SIG-M5 treated with dmso at 0.1 percent for 504 hours (cell line): ENCODE measurements around the gene SUPT3H.
A peak's percentile ranks its signal among the peaks of the same experiment; 100 is the strongest.

Experiments
- DNase-seq: peaks from one replicate; lab custom pipeline; 2025; ENCODE audit not compliant: unreplicated experiment; lab: John Stamatoyannopoulos, UW

SUPT3H gene

DNA sequence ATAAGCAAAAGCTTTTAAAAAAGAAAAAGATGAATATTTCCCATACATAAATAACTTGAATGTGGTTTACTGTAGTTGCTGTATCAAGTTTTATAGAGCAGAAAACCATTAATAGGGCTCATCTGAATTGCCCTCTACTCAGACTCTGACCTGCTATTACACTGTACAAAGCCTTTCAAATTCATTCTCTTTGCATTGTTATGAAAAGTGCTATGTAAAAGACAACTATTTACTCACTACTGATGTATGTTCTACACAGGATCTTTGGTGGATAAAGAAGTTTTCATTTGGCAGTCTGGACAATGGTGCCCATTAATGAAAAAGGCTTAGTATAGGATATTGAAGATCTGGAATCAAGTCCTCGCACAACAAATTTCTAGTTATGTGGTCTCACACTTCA is 248.7 kb downstream of the SUPT3H start:
- DNase-seq: no peak

DNA sequence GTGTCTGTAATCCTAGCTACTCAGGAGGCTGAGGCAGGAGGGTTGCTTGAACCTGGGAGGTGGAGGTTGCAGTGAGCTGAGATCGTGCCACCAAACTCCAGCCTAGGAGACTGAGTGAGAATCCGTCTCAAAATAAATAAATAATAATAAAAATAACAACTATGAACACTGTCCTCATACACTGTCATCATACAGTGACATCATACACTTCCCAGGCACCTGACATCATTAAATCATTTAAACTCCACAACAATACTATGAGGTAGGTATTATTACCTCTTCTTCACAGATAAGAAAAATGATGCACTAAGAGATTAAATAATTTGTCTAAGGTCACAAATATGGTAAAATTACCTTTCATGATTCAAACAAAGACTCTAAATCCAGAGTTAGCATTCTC is 250.5 kb downstream of the SUPT3H start:
- no peak for DNase-seq

DNA sequence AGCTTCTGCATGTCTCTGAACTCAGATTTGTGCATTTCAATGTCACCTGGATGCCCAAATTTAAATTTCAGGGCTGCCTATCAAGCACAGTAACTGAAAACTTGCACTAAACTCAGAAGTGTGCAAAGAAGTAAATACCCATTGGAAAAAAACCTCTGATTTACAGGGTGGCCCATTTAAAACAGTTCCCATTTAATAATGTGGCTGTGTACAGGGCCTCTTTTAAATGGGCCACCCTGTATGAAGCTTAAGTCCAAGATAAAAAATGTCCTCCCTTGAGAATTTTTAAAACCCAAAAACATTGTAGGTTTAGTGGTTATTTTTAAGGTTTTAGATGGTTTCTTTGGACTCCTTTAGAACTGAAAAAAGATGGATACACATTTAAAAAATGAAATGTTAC is 251.7 kb downstream of the SUPT3H start:
- DNase-seq: no peak

DNA sequence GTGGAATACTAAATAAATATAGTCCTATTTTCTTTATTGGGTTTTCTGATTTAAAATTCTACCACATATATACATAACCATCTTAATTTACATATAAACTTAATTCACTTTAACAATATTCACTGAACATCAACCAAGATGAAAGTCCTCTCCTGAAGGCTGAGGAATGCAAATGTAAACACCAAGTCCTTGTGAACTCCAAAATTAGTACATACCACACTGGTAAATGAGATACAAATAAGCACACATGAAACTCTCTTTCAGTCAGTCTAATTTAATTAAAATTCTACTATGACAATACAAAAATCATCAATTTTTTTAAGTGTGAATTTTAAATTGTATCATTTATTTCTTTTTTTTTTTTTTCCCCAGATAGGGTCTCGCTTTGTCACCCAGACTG is 254.7 kb downstream of the SUPT3H start:
- no peak for DNase-seq

DNA sequence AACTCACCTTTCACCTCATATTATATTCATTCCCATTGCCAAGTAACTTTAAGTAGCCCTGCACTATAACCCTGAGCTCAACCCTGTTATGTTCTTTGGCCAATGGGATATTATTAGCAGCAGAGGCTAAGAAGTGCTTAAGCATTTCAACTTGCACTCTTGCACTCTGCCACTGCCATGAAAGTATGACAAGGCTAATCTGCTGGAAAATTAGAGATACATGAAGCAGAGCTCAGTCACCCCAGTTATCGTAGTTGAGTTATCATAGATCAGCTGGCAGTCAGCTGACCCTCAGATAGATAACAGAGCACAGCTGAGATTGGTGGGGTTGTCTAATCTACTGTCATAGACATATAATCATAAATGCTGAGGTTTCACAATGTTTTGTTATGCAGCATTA is 259.0 kb downstream of the SUPT3H start:
- no peak for DNase-seq

DNA sequence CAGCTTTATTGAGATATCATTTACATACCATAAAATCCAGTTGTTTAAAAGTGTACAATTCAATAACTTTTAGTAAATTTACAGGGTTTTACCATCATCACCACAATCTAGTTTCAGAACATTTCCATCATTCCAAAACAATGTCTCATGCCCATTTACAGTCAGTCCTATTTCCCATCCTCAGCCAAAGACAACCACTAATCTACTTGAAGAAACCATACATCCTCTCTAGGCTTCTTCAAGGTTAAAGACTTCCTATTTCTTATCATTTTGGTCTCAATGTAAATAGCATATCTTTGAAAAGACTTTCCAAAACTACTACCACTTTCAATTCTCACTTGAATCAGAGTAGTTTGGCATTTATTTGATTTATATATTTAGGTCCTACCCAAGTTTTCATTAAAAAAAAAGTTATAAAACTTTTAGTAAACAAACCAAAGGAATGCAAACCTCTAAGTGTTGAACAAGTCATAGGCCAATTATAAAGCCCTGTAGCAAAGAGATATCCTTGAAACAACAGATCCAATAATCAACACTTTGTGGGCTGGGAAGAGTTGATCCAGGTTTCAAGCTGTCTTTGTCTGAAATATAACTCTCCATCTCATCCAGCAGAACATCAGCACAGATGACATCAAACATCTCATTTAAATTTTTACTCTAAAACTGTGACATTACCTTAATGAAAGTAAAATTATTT is 260.9 kb downstream of the SUPT3H start:
- DNase-seq: no peak

DNA sequence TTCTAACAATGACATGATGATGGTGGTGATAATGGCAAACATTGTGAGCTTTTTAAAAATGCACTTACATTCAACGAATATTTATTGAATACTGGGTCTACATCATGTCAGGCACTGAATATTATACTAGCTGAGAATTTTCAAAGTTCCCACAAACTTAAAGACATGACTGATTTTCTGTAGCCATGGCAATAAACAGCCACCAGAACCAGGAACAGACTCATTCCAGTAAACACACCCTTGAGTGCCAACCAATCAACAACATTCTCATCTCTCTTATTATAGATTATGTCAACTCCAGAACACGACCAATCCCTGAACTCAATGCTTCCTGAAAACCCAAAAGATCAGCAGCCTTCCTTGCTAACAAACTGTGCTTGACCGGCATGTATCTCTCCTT is 262.0 kb downstream of the SUPT3H start:
- DNase-seq: no peak

DNA sequence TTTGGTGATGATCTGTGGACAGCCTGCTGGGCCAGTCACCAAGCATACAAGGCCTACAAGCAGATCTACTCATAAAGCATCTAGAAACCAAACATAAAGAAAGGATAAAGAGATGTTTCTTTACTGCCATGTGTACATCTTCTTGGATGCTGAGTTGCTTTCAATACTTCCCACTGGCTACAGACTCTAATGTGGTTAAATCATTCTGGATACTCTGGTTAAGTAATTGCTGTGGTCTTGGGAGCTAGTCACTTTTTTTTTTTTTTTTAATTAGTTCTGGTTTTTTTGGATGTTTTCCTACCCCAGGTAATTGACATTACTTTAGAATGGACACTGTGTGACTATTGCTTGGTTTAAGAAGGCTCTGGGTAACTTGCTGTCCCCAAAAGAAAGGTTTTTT is 265.0 kb downstream of the SUPT3H start:
- DNase-seq: no peak

DNA sequence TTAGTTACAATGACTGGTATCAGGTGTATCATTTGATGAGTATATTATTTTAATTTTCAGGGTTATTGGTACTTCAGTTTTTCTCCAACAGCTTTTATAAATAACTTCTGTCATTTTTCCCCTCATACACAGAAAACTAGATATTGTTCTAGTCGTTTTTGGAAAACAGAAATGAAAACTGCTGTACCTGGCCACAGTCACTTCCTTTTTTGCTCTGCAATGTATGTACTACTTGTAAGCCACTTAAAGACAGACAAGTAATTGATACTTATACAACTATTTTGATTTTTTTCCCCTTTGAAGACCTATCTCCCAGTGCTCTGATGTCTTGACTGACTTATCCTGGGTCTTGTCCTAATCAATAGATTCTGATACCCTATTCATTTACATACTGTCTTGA is 268.2 kb downstream of the SUPT3H start:
- no peak for DNase-seq

DNA sequence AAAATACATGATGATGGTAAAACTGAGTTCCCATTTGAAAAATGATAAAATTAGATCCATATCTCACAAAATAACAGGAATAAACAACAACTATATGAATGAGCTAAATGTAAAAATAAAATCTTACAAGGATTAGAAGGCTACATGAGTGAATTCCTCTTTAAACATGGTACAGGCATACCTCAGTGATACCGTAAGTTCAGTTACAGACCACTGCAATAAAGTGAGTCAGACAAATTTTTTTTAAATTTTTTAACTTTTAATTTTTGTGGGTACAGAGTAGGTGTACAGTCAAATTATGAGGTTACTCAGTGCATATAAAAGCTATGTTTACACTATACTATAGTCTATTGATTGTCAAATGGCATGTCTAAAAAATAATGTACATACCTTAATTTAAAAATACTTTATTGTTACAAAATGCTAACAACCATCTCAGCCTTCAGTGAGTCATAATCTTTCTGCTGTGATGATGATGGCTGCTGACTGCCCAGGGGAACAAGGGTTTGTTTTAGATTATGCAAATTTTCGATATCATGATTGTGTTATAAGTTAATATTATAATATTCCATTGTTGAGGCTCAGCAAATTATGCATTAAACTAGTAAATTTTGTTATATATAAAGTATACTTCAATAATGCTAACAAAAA is 272.4 kb downstream of the SUPT3H start:
- no peak for DNase-seq

DNA sequence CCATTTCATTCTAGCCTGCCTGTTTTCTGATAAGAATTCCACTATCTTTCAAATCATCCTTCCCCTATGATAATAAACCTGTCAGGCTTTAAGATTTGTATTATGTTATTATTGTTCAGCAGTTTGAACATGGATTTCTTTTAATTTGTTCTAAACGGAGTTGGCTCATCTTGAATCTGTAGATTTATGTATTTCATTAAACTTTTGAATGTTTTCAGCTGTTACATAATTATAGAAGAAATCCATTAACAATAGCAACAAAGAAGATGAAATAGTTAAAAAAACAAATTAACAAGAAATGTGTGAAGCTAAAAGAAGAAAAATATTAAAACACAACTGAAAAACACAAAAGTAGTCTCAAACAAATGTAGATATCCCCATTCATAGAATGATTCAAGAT is 273.3 kb downstream of the SUPT3H start:
- no peak for DNase-seq

DNA sequence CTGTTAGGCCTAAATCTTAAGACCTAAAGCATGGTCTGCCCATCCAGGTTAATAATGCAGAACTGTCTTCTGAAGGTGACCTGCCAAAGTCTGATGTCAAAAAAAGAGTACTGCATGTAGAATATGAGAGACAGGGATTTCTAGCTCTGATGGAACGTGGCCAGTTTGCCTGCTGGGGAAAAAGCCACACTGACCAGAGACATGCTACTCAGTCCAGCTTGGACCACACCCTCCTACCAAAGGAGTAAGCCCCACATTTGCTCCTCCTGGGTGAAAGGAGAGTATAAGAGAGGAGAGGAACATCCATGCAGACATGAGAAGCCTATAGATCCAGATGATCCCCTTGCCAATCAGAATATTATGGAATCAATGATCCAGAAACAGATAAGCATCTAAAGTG is 279.5 kb downstream of the SUPT3H start:
- DNase-seq: no peak

DNA sequence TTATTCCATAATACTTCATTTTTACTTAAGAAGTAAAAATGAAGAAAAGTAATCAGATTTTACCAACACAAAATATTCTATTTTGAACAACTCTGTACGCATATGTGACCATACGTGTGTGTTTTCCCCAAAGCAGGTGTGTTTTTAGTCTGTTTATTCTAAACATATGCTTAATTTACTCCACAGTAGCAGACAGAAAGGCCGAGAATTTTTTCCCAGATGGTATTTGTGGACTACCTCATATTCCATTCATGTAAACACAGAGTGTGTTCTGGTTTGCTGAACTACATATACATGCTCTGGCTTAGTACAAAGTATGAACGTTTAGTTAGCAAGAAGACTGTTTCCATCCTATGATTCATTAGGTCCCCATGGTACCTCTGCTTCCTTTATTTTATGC is 282.9 kb downstream of the SUPT3H start:
- no peak for DNase-seq

DNA sequence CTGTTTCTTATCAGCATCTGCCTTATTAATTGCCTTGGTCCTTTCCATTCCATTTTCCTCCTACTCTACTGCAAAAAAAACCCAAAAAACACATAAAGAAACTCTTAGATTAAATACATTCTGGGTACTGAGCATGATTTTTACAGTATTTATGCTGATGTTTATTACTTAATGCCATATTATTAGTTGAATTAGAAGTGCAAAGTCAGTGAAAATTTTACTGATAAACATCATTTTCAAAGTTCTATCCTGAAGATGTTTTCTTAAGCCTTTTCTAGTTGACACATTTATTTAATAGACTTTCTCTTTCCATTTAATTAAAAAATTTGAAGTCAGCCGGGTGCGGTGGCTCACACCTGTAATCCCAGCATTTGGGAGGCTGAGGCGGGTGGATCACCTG is 285.6 kb downstream of the SUPT3H start:
- no peak for DNase-seq

DNA sequence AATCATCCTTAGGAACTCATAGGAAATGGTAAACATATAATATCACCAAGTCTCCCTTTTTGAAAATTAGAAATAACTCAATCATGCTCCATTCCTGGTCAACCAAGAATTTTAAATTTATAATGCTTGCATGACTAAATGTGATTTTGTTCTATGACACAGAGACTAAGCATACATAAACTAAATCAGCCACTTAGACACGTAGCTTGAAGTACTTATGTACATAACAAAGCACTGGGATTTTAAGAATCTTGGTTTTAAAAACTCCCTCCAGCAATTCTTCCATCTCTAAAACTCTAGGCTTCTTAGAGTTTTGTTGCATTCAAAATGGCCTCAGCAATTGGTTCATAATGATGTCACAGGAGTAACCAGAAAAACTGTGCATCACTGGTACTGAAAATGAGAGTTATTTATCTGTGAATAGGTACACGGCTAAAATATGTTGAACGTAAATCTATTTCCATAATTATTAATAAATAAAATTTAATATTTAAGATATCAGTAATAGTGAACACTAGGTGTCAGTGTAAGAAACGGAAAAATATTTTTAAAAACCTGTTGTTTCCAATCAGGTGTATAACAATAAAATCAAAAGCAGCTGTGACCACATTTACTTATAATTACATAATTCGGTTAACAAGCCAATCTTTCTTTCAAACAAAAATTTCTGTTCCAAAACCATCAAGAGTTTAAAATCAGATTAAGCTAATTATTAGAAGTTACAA is 291.2 kb downstream of the SUPT3H start:
- DNase-seq: no peak

DNA sequence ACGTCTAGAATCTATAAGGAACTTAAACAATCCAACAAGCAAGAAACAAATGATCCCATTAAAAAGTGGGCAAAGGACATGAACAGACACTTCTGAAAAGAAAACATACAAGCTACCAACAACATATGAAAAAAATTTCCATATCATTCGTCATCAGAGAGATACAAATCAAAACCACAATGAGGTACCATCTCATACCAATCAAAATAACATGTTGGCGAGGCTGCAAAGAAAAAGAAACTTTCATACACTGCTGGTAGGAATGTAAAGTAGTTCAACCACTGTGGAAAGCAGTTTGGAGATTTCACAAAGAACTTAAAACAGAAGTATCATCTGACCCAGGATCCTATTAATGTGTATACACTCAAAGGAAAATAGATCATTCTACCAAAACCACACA is 293.5 kb downstream of the SUPT3H start:
- DNase-seq: no peak

DNA sequence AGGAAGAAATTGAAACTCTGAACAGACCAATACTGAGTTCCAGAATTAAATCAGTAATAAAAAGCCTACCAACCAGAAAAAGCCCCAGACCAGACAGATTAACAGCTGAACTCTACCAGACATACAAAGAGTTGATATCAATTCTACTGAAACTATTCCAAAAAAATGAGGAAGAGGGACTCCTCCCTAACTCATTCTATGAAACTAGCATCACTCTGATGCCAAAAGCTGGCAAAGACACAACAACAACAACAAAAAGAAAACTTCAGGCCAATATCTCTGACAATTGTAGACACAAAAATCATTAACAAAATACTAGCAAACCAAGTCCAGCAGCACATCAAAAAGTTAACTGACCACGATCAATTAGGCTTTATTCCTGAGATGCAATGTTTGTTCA is 295.6 kb downstream of the SUPT3H start:
- no peak for DNase-seq

DNA sequence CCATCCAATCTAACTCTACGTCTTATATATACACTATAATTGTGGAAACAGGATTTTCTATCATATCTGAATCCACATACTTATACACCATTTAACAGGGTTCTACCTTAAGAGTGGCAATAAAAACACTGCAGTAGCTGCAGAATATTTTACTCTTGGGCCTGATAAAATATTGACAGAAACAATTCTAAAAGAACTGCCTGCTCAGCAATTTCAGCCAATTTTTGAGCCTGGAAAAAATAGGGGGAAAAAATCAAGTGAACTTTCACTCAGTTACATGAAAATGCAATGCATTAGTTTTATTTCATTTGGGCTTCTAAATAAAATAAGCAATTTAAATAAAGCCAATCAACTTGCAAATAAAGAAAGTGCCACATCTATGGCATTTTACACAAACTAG is 296.1 kb downstream of the SUPT3H start:
- no peak for DNase-seq

DNA sequence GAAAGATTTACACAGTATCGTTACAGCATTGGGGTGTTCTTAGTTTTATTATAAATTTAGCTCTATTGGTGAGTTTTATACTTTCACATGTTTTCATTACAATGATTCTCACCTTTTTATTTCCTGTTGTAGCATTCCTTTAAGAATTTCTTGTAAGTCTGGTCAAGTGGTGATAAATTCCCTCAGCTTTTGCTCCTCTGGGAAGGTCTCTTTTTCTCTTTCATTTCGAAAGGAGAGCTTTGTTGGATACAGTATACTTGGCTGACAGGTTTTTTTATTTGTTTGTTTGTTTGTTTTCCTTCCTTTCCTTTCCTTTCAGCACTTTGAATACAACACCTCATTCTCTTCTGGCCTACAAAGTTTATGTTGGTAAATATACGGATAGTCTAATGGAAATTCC is 299.3 kb downstream of the SUPT3H start:
- no peak for DNase-seq

DNA sequence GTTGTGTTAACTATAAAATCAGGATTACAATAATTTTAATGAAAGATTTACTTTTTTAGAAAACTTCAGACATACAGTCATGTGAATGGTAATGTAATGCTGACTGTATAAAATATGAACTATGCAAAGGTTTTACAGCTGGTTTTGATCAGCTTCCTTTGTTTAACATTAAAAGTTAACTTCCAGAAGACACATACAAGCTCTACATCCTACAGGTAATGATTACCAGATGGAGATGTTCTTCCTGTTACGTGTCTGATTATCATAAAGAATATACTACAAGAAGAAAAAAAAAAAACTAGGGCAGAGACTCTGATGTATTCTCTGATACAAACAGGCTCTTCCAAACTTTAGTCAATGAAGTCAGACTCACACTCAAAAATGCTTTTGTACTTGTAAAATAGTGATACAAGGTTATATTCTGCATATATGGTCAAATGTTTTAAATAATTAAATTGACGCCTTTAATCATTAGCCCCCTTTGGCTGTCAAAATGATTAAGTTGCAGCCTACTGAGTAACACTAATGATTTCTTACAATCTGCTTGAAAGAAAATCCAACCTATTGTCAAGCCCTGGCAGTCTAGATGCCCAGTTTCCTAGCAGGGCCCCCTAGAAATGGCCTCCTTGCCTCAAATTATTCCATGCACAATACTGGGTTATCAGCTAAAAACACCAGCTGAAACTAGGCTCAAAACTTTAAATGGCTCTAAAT is 301.4 kb downstream of the SUPT3H start:
- no peak for DNase-seq

DNA sequence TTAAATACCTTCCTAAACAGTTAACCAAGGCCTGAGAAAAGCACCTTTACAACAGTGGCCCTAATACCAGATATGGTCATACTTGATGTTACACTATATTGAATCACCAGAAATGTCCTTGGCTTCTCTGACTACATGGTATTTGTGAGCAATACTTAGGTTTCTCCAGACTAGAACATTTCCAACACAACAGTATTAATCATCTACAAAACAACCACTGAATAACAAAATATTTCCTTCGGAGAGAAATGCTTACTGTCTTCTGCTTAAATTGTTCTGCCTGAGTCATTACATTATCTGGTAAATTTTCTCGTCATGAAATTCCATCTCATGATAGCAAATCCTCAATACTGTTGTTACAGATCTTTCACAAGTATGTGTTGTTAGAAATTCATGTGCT is 302.5 kb downstream of the SUPT3H start:
- DNase-seq: no peak

DNA sequence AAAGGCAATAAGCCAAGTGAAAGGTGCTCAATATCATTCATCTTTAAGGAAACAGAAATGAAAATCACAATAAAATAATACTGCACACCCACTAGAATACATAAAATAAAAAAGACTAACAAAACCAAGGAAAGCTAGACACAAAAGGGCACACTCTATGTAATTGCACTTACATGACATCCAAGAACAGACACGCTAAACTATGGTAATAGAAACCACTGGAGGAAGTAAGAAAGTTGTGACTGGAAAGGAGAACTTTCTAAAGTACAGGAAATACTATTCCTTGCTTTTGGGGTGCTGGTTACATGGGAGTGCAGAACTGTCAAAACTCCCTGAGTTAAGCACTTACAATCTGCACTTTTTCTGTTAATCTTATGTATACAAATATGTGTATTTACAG is 303.3 kb downstream of the SUPT3H start:
- DNase-seq: peak; percentile 5
